Measurements from ENCODE around the gene COL5A1.

The COL5A1 gene

DNA sequence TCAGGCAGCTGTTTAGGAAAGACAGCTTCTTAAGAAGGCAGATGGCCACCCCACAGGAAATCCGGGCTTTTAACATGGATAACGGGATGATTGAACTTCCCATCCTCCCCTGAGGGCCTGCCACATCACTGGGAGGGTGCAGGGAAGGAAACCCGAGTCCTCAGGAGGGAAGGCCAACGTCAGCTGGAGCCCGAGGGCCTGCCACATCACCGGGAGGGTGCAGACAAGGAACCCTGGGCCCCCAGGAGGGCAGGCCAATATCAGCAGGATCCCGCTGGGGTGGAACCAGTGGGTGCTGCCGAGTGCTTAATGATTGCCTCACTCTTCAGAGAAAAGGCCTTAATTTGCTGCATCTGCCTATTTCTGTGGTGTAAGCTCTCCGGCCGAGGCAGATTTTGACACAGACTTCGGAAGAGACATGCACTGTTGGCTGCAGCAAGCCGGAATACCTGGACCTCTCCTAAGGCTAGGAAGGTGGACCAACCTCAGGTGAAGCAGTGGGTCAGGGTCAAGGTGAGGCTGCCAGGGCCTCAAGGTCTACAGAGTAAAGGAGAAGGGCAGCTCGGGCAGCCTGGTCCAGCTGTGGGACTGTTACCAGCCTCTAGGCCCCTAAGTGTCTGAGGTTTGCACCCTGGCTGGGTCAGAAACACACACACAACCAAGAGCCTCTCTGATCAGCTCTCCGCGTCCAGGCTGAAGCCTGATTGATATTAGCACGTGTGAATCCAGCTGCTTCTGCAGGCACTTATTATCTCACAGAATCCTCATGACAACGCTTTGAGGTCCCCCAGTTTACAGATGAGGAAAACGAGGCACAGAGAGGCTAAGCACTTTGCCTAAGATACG is 14.8 kb upstream of the COL5A1 start:
- no peak for DNase-seq

DNA sequence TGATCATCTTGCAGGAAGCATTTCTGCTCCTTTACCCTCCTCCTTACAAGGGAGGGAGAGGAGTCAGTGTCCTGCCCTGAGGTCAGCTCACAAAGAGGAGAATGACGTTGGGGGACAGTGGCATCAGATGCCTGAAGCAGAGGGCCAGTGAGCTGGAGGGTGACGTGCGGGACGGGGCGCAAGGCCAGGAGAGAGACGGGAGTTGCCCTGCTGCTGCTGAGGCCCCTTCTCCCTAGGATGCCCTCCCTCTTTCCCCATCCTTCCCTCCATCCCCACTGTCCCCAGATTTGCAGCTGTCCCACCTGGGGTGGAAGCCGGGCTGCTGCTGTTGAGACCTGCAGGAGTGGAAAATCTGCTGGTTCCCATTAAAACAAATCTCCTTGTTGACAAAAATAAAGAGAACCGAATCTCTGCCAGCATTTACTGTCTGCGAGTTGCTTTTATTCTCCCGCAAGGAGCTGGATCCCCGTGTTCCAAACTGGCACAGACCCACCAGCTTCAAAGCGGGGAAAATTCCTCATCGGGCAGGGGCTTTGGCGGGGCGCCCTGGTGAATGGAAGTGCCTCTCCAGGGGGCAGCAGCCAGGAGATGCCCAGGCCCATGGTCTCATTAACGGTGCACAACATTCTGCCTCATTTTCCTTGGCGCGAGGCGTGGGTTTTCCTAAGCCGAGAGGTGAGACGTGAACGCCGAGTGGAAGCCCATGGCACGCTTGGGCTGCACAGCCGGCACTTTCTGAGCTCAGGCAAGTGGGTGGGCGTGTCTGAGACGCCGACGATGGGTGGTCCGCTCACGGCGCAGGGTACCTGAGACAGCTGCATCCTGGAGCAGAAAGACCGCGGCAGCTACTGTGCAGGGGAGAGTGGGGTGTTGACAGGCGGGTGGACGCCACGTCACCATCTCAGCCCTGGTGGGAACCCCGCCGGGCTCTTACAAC is 13.9 kb upstream of the COL5A1 start:
- no peak for DNase-seq

DNA sequence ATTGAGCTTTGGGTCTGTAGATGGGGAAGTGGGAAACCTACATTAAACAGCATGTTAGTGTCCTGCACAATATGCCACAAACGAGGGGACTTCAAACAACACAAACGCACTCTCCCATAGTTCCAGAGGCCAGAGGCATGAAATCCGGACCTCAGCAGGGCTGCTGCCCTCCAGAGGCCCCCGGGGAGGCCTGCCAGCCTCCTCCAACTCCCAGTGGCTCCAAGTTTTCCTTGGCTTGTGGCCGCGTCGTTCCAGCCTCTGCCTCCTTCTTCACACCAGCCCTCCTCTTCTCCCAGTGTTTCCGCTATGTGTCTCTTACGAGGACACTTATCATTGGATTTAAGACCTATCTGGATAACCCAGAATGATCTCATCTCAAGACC is 13.3 kb upstream of the COL5A1 start:
- DNase-seq: no peak

DNA sequence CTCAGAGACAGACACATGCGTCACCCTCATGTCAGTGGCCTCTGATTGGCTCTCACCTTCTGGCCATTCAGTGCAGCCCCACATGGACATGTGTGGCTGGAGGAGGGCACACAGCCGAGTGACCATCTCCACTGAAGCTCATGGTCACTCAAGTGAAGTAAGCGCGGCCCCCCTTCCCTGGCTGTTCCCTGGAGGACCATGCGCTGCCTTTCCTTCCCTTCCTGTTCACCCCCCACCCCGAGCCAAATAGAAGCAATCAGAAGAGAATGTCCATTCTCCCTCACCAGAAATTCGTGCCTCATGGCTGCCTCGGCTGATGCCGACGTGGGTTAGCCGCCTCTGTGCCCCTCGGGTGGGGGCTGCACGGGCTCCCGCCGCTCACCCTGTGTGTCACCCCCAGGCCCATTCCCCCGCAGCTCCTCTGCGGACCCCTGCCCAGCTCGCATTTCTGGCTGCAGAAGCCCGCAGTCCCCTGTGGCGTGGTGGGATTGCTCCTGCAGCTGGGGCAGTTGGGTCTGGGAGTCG is 12.5 kb upstream of the COL5A1 start:
- no peak for DNase-seq

DNA sequence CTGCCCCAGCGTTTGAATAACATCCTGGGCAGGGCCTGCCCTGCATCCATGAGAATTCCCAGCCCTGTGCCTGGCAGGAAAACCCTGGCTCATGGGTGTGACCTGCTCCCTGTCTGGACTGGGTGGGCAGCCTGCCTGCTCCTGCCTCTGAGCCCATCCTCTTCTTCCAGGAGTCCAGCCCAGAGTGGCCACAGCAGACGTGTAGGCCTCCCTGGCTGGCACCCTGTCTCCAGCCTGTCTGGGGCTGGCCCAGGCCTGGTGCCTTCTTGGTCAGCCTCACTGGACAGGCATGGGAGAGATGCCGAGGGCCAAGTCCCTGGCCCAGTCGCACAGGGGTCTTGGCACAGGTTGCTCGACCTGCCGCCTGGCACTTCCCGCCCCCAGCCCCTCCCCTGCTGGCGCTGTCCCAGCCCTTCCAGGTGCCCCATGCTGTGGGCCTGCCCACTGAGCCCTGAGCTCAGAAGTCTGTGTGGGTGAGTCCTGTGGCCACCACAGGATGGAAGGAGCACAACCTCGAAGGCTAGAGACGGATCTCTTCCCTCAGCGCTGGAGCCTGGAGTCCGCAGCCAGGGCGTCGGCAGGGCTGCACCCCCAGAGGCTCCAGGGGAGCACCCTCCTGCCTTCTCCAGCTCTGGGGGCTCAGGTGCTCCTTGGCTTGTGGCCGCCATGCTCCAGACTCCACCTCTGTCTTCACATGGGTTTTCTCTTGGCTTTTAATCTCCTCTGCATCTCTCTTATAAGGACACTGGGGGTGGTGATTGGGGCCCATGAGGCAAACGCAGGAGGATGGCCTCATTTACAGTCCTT is 11.8 kb upstream of the COL5A1 start:
- DNase-seq: no peak

DNA sequence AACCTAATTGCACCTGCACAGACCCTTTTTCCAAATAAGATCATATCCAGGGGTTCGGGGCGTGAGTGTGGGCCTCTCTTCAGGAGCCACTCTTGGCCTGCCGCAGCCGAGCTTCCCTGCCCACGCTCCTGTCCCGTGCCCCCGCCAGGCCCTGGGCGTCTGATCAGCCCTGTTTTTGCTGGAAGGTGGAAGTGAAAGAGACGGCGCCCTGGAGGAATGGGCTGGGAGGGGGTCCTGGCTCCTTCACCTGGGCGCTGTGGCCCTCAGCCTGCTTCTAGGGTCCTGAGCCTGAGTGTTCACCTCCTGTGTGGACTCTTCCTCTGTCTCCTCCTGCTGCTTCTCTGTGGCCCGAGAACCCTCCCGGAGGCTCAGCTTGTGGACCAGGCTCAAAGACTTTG is 11.2 kb upstream of the COL5A1 start:
- DNase-seq: no peak

DNA sequence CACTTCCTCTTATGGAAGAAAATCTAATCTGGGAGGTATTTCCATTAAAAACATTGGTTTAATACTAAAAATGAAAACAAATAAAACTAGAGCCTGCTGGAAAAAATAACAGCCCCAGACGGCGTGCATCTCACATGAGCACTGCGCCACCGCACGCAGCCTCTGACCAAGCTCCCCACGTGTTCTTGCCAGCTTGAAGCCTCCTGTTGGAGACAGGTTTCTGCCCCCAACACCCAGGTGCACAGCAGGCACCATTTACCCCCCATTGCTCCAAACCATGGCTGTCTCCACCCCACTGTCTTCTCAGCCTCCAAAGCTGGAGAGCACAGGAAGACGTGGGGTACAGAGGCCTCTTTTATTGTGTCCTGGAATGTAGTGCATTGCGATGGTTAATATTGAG is 10.7 kb upstream of the COL5A1 start:
- no peak for DNase-seq

DNA sequence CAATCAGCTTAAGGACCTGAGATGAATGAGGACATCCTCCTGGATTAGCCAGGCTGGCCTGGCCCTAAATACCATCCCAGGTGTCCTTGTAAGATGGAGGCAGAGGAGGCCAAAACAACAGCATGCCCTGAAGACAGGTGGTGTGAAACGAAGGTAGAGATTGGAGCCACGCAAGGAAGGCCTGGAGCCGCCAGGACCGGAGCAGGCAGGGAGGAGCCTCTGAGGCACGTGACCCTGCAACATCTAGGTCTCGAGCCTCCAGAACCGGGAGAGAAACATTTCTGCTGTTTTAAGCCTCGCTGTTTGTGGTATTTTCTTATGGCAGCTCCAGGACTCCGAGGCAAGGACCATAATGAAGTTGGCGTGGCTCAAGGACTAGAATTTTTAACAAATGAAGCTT is 9.7 kb upstream of the COL5A1 start:
- DNase-seq: no peak

DNA sequence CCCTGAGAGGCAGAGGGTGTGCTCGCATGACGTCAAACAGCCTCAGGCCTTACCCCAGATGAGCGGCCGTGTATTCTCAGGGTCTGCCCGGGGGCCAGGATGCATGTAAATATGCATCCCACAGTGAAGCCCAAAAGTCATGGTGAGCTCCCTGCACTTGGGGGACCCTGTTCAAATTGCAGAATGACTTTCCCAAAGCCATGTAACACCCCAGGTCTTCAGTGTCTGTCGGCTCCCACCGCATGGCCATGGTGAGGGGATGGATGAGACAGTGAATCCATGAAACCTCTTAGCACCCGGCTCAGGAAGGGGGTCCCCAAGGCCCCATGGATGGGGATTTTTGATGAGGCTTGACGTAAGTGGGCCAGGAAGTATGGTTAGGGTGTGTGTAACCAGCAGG is 9.3 kb upstream of the COL5A1 start:
- DNase-seq: no peak

DNA sequence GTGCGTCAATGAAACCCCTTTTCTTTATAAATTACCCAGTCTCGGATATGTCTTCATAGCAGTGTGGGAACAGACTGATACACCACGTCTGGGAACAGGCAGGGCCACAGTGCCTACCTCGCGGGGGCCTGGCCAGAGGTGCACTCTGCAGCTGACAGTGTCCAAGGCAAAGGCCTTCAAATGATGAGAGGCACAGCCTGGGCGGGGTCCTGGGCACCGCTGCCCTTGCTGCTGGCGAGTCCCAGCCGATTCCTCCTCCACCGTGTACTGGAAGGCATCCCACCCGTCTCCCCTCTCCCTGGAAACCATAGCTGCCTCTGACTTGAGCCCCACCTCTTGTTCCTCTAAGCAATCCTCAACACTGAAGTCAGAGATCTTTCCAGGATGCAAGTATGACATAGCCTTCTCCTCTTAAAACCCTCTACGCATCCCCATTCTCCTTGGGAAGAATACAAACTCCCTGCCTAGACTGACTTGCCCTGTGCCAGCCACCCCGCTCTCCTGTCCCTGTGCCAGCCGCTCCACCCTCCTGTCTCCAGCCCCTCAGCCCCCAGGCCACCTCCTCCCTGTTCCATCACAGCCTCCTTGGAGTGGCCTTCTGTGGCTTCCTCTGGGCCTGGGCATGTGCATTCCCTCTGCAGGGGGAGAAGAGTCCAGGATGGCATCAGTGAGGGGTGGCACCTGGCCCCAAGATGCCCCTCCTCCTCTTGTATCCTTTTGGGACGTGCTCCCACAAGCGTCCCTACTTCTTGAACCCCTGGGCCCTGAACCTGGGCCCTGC is 8.1 kb upstream of the COL5A1 start:
- DNase-seq: no peak

DNA sequence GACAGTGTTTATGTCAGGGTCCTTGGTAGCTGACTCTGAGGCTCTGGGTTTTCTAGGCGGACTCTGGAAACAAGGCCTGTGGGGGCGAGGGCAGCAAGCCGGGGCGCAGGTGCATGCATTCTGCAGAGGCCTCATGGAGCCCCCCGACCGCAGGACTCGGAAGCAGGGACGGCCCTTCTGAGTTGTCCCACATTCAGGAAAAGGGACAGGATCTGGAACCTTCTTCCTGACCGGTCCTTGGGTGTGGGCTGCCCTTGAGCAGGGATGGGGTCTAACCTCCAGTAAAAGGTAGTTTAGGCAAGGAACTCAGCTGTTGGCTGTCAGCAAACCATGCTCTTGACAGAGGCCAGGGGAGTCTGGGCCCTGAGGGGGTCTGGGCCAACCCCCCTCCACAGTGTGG is 7.4 kb upstream of the COL5A1 start:
- no peak for DNase-seq

DNA sequence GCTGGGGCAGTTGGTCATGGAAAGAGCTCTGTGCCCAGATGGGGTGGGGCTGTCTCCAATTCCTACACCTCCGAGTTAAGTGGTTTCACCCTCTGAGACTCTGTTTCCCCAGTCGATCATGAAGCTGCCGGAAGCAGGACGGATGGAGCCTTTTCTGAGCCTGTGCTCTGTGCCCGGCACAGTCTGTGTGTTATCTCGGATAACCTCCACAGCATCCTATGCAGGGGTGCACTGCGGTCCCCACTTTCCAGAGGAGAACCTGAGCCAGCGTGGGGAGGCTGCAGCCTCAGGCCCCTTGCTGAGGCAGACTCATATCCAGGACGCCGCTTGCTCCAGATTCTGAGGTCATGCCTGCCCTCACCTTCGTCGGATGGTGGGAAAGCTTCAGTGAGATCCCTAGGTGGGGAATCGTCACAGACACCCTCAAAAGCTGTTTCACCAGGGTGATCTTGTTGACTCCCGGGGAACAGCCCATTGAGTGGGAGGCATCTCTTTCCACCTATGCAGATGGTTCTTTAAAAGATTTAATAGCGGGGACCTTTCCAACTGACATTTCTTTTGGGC is 6.9 kb upstream of the COL5A1 start:
- DNase-seq: no peak

DNA sequence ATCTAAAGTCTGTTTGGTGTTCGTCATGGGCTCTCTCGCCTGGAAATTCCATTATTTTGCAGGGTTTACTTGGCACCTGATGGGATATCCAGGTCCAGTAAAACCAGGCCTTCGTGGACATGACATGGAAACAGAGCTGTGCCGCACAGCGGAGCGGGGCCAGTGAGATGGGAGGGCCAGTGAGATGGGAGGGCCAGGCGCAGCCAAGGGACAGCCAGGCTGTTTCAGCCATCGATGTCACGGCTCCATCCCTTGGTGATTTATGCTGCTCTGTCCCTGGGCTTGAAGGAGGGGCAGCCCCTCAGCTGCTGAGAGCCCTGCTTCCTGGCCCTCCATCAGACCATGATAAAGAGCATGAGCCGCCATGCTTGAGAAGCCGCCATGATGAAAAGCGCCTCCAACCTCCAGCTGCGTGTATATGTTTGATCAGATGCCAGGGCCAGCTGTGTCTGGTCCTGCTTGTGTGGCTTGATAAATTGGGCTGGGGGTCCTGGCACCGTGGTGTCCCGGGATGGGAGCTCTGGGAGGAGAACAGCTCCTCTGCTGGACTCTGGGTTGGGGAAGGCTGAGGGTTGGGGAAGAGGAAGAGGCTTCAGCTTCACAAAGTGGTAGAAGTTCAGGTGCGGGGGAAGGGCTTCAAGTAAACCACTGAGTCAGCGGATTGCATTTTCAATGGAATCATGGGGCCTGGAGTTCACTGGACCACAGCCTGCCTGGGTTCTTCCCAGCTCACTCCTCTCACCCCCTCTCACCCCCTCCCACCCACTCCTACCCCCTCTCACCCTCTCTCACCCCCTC is 6.1 kb upstream of the COL5A1 start:
- no peak for DNase-seq

DNA sequence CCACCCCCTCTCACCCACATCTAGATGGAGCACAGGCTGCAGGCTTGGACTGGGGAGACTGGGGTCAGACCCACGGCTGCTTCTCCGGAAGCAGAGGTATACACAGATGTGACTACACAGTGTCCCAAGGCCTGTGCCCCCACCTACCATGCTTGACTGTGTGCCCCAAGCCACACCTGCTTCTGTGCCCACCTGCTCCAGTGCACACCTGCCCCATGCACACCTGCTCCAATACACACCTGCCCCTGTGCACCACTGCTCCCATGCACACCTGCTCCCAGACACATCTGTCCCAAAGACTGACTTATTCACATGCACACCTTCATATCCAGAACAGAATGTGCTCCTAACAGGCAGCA is 5.5 kb upstream of the COL5A1 start:
- no peak for DNase-seq

DNA sequence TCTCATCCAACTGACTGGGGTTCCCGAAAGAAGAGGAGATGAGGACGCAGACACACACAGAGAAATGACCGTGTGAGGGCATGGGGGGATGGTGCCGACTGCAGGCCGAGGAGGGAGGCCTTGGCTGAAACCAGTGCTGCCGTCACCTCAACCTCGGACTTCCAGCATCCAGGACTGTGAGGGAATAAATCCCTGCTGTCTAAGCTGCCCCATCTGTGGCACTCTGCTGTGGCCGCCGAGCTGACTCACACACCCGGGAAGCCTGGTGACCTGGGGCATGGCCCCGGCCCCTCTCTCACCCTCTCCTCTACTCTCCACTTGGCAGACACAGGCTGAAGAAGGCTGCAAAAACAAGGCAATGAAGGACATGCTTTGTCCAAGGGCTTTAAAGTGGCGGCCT is 4.4 kb upstream of the COL5A1 start:
- DNase-seq: no peak

DNA sequence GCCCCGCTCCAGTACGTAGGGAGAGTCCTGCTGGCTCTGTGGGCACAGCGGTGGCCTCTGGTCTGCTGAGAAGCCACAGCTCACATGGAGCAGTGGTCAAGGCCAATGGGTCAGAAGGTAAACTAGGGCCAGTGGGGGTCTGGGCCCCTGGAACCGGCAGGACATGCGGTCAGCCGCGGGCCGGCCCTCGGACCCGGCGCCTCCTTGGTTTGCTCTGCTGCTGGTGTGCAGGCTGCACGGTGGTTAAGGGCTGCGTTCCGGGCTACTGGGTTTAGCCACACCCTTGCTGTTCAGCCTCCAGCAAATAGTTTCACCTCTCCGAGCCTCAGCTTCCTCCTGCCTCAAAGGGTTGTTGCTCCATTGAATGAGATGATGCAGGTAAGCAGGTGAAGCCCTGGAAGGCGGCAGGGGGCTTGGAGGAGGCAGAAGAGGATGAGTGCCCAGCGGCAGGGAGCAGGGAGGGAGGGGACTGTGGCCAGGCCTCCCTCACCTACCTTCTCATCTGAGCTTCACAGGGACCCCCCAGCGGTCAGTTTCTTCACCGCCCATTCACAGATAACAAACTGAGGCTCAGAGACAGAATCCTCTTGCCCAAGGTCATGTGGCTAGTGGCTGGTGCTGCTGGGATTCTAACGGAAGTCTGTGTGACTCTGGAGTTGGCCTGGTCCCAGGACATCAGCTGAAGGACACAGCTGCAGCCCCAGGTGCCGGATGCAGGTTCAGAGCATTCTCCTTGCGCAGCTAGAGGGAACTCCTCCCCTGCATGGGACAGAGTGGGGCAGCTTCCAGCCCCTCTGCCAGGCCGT is 3.7 kb upstream of the COL5A1 start:
- no peak for DNase-seq

DNA sequence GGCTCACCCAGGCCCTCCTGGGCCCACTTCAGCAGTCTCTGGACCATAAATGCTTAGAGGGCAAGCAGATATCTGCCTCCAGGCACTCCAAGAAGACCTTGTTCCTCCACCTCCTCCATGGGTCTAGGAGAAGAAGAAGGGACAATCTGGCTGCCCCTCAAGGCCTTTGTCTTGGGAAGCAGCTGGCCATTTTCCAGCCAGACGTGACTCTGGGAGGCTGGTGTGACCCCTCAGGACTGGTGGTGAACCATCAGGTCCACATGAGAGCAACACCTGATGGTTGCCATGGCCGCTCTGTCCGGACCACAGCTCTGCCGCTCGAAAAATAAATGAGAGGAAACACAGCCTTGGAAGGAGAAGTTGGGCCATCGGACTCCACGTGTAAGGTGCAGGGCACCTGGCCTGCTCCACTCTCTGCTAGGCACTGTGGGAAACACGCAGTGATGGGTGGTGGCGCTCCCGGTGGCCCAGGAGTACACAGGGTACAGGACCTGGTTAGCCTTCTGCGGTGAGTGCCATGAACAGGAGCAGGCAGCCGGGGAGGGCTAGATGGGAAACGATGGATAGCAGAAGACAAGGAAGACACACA is 3.0 kb upstream of the COL5A1 start:
- no peak for DNase-seq

DNA sequence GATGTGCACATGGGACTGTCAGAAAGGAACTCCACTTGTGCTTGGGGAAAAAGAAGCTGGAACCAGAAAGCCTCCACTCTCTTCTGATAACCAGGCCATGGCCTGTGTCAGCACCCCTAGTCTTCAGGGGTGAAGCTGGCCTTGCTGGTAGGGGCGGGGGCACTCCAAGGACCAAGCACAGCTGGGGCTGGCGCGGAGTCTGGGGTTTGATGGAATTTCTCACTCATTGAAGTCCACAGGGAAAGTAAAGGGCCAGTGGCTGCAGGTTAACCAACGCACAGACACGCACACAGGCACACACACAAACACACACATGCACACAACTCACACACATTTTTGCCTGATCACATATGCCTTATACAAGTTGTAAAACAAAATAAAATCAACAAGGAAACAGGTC is 1.6 kb upstream of the COL5A1 start:
- no peak for DNase-seq

DNA sequence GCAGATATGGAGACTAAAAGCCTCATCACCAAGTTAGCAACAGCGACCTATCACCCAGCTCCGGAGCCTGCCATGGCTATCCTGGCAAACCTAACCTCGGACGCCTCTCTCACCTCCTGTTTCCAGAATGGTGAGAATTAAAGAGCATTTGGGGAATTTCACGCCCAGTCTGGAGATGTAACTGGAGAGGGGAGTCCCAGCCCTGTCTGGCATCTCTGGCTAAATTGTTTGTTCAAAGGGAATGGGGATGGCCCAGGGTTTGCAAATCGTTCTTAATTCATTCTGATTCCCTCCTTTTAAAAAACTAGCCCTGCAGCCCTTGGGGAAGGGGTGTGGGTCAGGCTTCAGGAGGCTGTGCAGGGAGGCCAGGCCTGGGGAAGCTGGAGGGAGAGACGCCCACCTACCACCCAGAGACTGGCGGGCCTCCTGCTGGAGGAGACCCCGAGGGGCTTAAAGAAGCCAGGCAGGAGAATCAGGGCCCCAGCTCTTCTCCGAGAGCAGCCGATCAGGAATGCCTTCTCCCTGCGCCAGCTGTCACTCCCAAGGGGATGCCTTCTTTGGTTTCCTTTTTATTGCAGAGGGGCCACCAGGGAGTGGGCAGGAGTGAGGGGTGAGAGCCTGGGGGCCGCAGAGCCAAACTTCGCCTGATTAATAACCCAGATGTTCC is 964 bp upstream of the COL5A1 start:
- no peak for DNase-seq

Measured in CD4-positive, alpha-beta T cell treated with Interleukin-1 beta for 1 hour (primary cell).